ENCODE measurements around the gene NDUFA7.
"Not testable (repeated sequence)": the region's sequence is repeated elsewhere in the genome, so short reads cannot be mapped to it uniquely, and the experiment has no call there.

Gene NDUFA7

GRCh38 chr19:8341504-8341903, 20.3 kb upstream of the NDUFA7 start:
- DNase-seq = not testable (repeated sequence)

- DNase-seq = no peak
Measured at GRCh38 chr19:8340341-8341096, 19.3 kb upstream of the NDUFA7 start.

GRCh38 chr19:8338835-8339234, 17.7 kb upstream of the NDUFA7 start:
- no peak for DNase-seq

- no peak for DNase-seq
Measured at GRCh38 chr19:8337728-8338127, 16.6 kb upstream of the NDUFA7 start.

- DNase-seq = no peak
Measured at GRCh38 chr19:8336660-8337059, 15.5 kb upstream of the NDUFA7 start.

GRCh38 chr19:8336072-8336569, 14.9 kb upstream of the NDUFA7 start:
- DNase-seq = peak; percentile 35

- DNase-seq = no peak
Measured at GRCh38 chr19:8335343-8336071, 14.3 kb upstream of the NDUFA7 start.

GRCh38 chr19:8334458-8335342, 13.5 kb upstream of the NDUFA7 start:
- DNase-seq = peak; percentile 86

- DNase-seq = no peak
Measured at GRCh38 chr19:8333767-8334457, 12.7 kb upstream of the NDUFA7 start.

GRCh38 chr19:8332976-8333766, 12.0 kb upstream of the NDUFA7 start:
- DNase-seq = no peak

- no peak for DNase-seq
Measured at GRCh38 chr19:8331263-8331845, 10.2 kb upstream of the NDUFA7 start.

- no peak for DNase-seq
Measured at GRCh38 chr19:8329996-8330395, 8.8 kb upstream of the NDUFA7 start.

GRCh38 chr19:8325454-8325853, 4.3 kb upstream of the NDUFA7 start:
- no peak for DNase-seq

GRCh38 chr19:8324186-8325050, 3.2 kb upstream of the NDUFA7 start:
- no peak for DNase-seq

GRCh38 chr19:8323781-8324185, 2.6 kb upstream of the NDUFA7 start:
- DNase-seq = no peak

- DNase-seq = no peak
Measured at GRCh38 chr19:8322638-8322997, 1.4 kb upstream of the NDUFA7 start.

- DNase-seq = no peak
Measured at GRCh38 chr19:8321986-8322637, 937 bp upstream of the NDUFA7 start.

GRCh38 chr19:8320564-8321066, 560 bp downstream of the NDUFA7 start:
- DNase-seq = no peak

- no peak for DNase-seq
Measured at GRCh38 chr19:8319807-8320520, 1.2 kb downstream of the NDUFA7 start.
